ENCODE measurements around the gene KIRREL3. TPM values are rescaled to one million over a fixed set of nuclear protein-coding genes. Genes with fewer than 3 reads are reported as not detected.
A peak's percentile ranks its signal among the peaks of the same experiment; 100 is the strongest.

The KIRREL3 gene
- total and polyA plus RNA-seq, 2 donors (not counting 3 experiments of a cell fraction or from before 2014, with no cell fraction given): not detected

DNA sequence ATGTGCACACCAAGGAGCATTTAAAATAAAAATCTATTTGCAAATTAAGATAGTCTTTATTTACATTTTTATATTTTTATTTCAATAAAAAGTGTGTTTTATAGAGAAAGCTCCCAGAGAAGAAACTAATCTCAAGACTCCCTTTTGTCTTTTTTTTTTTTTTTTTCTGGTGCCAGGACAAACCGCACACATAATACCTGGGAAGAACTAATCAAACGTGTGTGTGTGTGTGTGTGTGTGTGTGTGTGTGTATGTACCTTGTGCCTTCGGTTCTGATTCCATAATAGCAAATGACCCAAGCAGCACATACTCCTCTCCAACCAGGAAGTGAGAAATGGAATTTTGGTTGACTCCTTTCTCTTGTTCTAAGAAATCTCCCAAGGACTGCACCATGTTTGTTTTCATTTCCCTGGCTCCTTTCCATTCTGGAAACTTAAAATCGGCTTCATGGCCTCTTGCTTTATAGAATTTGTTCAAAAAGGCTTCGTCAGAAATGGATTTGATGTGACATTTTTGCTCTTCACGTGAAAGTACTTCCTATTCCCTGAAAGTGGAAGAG, 579.8 kb downstream of the KIRREL3 start:
- ChIA-PET POLR2A (interaction anchor here (0.6 to 1.2 kb wide), 2 partner anchors 110 to 206 kb away, joined by 3 read pairs; no protein-coding TSS in a partner anchor), CTCF (interaction anchor here (0.6 to 4.7 kb wide), 7 partner anchors 10 to 110 kb away, joined by 3 to 16 read pairs (median 7); no protein-coding TSS in a partner anchor)
- FAIRE-seq: peak; percentile 8
- Histone ChIP-seq H3K4me2 (ENCODE audit: insufficient read depth, low read length) (no peak overlapping the region), H3K9me1 (replicated peaks; ENCODE audit: control insufficient read depth, extremely low read depth, insufficient read depth, low read length) (no peaks in the 10 kb centered on the region), H3K4me3 (replicated peaks in 1 of 3; ENCODE audit: insufficient read depth in 1 of 3, low read depth in 1 of 3, low read length in 3 of 3) (no peak overlapping the region), H2AFZ (ENCODE audit: low read depth, low read length) (no peak overlapping the region), H3K27me3 (ENCODE audit: control insufficient read depth in 2 of 2, insufficient read depth in 2 of 2, low read length in 2 of 2) (no peaks in the 10 kb centered on the region), H4K20me1 (replicated peaks; ENCODE audit: control insufficient read depth, extremely low read depth, insufficient read depth, low read length) (no peaks in the 10 kb centered on the region), H3K79me2 (ENCODE audit: control insufficient read depth, insufficient read depth, low read length) (no peaks in the 10 kb centered on the region), H3K4me1 (ENCODE audit: control insufficient read depth, extremely low read depth, insufficient read depth, low read length) (peaks cover 11% of the 10 kb centered on the region), H3K27ac (ENCODE audit: insufficient read depth, low read depth, low read length) (no peak overlapping the region), H3K9ac (replicated peaks; ENCODE audit: extremely low read depth, insufficient read depth, low read length) (no peak overlapping the region), H3K36me3 (ENCODE audit: control insufficient read depth in 2 of 2, extremely low read depth in 1 of 2, insufficient read depth in 2 of 2, low read length in 2 of 2) (no peaks in the 10 kb centered on the region), H3K9me3 (replicated peaks; ENCODE audit: control insufficient read depth, insufficient read depth, low read length) (no peaks in the 10 kb centered on the region)
- no TSS peak for BruUV-seq (replicated peaks)
- TF ChIP-seq POLR2AphosphoS5 (IDR thresholded peaks at IDR 0.05; ENCODE audit: insufficient read depth, low read depth, low read length): no peak
- TF ChIP-seq, protein P1, sequence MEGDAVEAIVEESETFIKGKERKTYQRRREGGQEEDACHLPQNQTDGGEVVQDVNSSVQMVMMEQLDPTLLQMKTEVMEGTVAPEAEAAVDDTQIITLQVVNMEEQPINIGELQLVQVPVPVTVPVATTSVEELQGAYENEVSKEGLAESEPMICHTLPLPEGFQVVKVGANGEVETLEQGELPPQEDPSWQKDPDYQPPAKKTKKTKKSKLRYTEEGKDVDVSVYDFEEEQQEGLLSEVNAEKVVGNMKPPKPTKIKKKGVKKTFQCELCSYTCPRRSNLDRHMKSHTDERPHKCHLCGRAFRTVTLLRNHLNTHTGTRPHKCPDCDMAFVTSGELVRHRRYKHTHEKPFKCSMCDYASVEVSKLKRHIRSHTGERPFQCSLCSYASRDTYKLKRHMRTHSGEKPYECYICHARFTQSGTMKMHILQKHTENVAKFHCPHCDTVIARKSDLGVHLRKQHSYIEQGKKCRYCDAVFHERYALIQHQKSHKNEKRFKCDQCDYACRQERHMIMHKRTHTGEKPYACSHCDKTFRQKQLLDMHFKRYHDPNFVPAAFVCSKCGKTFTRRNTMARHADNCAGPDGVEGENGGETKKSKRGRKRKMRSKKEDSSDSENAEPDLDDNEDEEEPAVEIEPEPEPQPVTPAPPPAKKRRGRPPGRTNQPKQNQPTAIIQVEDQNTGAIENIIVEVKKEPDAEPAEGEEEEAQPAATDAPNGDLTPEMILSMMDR (IDR thresholded peaks at IDR 0.05; ENCODE audit: extremely low read depth in 1 of 2, insufficient read depth in 1 of 2, low read depth in 1 of 2, low read length in 2 of 2): no peak
- no peak for TF ChIP-seq MYC (IDR thresholded peaks at IDR 0.05; ENCODE audit: low read depth, low read length)
- TF ChIP-seq, protein P2, sequence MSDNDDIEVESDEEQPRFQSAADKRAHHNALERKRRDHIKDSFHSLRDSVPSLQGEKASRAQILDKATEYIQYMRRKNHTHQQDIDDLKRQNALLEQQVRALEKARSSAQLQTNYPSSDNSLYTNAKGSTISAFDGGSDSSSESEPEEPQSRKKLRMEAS (IDR thresholded peaks at IDR 0.05; ENCODE audit: insufficient read depth, insufficient read length): no peak
- no peak for TF ChIP-seq POLR2A (IDR thresholded peaks at IDR 0.05; ENCODE audit: low read depth, low read length)
- TF ChIP-seq JUN (IDR thresholded peaks at IDR 0.05; ENCODE audit: borderline replicate concordance, insufficient read depth, insufficient read length, low read depth): no peak
- no peak for TF ChIP-seq GATA2 (IDR thresholded peaks at IDR 0.05; ENCODE audit: insufficient read depth, insufficient read length, low read depth, low read length)
- TF ChIP-seq FOS (IDR thresholded peaks at IDR 0.05; ENCODE audit: borderline replicate concordance, insufficient read depth, low read length): no peak
- TF ChIP-seq EZH2 (IDR thresholded peaks at IDR 0.05; ENCODE audit: borderline replicate concordance, low read depth, low read length, severe bottlenecking): no peak
- dilution Hi-C loops (cut with MboI; ENCODE audit: extremely low pct_ligation_motif_present, low sequenced_read_pairs) (no loop called here), intact Hi-C loops (cut with micrococcal nuclease) (no loop called here)
- no peak for DNase-seq (ENCODE audit: low read depth, low spot score)

Data from endothelial cell of umbilical vein (primary cell).